SU-DHL-6 (cell line): Measurements from ENCODE around the gene KIAA0319L.

Experiments
- H2AFZ ChIP-seq: fragments of 200-600 bp; sonication (generic); 2 replicates; pipeline ENCODE4 v1.6.1; 2014; ENCODE audit warnings: low read depth, mild to moderate bottlenecking, moderate library complexity, mixed read lengths, antibody characterized with exemption, low read length; ENCODE audit not compliant: severe bottlenecking
- H3F3A ChIP-seq: fragments of 200-600 bp; shearing (Covaris generic); 2 replicates; pipeline ENCODE4 v1.6.0; 2016; ENCODE audit warnings: antibody characterized with exemption, mild to moderate bottlenecking; ENCODE audit not compliant: insufficient read depth
- H3K27ac ChIP-seq: fragments of 200-600 bp; sonication (generic); 2 replicates; pipeline ENCODE4 v1.5.1; 2016; ENCODE audit warnings: low read depth, mild to moderate bottlenecking, low read length, moderate library complexity, mixed read lengths
- H3K27me3 ChIP-seq: fragments of 200-600 bp; sonication (generic), shearing (Covaris generic); 2 replicates; pipeline ENCODE4 v1.6.0; 2014; ENCODE audit warnings: mild to moderate bottlenecking, low read length
- H3K36me3 ChIP-seq: fragments of 200-600 bp; sonication (generic); 2 replicates; pipeline ENCODE4 v1.6.1; 2014; ENCODE audit warnings: mild to moderate bottlenecking, low read length, mixed read lengths
- H3K4me2 ChIP-seq: fragments of 300-600, 200-600 bp; shearing (Covaris generic), sonication (generic); 2 replicates; pipeline ENCODE4 v1.6.0; 2014; ENCODE audit warnings: low read length, low read depth, mild to moderate bottlenecking; ENCODE audit not compliant: poor library complexity, severe bottlenecking
- H3K4me3 ChIP-seq: fragments of 200-600 bp; sonication (generic); 2 replicates; pipeline ENCODE4 v1.5.1; 2014; ENCODE audit warnings: antibody characterized with exemption, low read length, mild to moderate bottlenecking, mixed read lengths; ENCODE audit not compliant: insufficient read depth, poor library complexity, severe bottlenecking
- H3K79me2 ChIP-seq: fragments of 200-600 bp; sonication (generic); 2 replicates; pipeline ENCODE4 v1.6.1; 2014; ENCODE audit warnings: mild to moderate bottlenecking, low read length, moderate library complexity; ENCODE audit not compliant: insufficient read depth
- H3K9ac ChIP-seq: fragments of 200-600 bp; sonication (generic); 2 replicates; pipeline ENCODE4 v1.7.0; 2014; ENCODE audit warnings: mild to moderate bottlenecking, low read length
- H3K9me2 ChIP-seq: fragments of 200-600 bp; sonication (generic); replicated peaks from 2 replicates; pipeline ENCODE4 v1.6.1; 2014; ENCODE audit warnings: low read length; ENCODE audit not compliant: insufficient read depth
- H3K9me3 ChIP-seq: fragments of 200-600 bp; sonication (generic); 2 replicates; pipeline ENCODE4 v1.6.1; 2014; ENCODE audit warnings: low read length, mixed read lengths; ENCODE audit not compliant: insufficient read depth
- H4K20me1 ChIP-seq: fragments of 200-600 bp; sonication (generic); 2 replicates; pipeline ENCODE4 v1.6.1; 2014; ENCODE audit warnings: low read depth, mild to moderate bottlenecking, antibody characterized with exemption, low read length, moderate library complexity, mixed read lengths
- EZH2phosphoT487 ChIP-seq: fragments of 200-600 bp; sonication (generic), shearing (Covaris generic); conservative IDR thresholded peaks from 2 replicates; pipeline ENCODE4 v1.6.1; 2018; ENCODE audit warnings: mild to moderate bottlenecking, antibody characterized with exemption, low read length, moderate library complexity, mixed read lengths
- TF ChIP-seq, protein P1 (sequence below): fragments of 200-600 bp; sonication (generic); IDR thresholded peaks from one replicate; pipeline ENCODE4 v1.5.1; 2017; ENCODE audit warnings: antibody characterized with exemption, mild to moderate bottlenecking, low read length, moderate library complexity; ENCODE audit not compliant: insufficient read depth, poor library complexity, severe bottlenecking

Gene KIAA0319L

DNA sequence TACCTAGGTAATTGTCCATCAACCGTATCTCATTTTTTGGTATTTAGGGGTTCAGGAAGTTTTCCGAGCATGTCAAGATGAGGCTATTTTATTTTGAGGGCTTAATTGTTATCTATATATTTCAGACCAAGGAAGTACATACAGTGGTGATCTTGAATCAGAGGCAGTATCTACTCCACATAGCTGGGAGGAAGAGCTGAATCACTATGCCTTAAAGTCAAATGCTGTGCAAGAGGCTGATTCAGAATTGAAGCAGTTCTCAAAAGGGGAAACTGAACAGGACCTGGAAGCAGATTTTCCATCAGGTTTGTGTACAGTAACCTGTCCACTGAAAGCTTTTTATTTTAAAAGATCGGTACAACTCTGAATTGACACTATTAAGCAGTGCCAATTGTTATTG, 158.5 kb downstream of the KIAA0319L start:
- H3K9me2 ChIP-seq: no peaks in the 10 kb centered on the region
- H3K4me2 ChIP-seq: no peak overlapping the region
- no peaks in the 10 kb centered on the region for H3K79me2 ChIP-seq
- no peaks in the 10 kb centered on the region for H4K20me1 ChIP-seq
- peaks cover 22% of the 10 kb centered on the region for H3K36me3 ChIP-seq
- H3K9ac ChIP-seq: no peak overlapping the region
- H3K9me3 ChIP-seq: no peaks in the 10 kb centered on the region
- no peak overlapping the region for H3K4me3 ChIP-seq
- no peak overlapping the region for H3K27ac ChIP-seq
- H3F3A ChIP-seq: no peaks in the 10 kb centered on the region
- no peaks in the 10 kb centered on the region for H3K27me3 ChIP-seq
- no peak overlapping the region for H2AFZ ChIP-seq
- no peak for TF ChIP-seq EZH2phosphoT487
- TF ChIP-seq, protein P1, sequence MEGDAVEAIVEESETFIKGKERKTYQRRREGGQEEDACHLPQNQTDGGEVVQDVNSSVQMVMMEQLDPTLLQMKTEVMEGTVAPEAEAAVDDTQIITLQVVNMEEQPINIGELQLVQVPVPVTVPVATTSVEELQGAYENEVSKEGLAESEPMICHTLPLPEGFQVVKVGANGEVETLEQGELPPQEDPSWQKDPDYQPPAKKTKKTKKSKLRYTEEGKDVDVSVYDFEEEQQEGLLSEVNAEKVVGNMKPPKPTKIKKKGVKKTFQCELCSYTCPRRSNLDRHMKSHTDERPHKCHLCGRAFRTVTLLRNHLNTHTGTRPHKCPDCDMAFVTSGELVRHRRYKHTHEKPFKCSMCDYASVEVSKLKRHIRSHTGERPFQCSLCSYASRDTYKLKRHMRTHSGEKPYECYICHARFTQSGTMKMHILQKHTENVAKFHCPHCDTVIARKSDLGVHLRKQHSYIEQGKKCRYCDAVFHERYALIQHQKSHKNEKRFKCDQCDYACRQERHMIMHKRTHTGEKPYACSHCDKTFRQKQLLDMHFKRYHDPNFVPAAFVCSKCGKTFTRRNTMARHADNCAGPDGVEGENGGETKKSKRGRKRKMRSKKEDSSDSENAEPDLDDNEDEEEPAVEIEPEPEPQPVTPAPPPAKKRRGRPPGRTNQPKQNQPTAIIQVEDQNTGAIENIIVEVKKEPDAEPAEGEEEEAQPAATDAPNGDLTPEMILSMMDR: no peak

DNA sequence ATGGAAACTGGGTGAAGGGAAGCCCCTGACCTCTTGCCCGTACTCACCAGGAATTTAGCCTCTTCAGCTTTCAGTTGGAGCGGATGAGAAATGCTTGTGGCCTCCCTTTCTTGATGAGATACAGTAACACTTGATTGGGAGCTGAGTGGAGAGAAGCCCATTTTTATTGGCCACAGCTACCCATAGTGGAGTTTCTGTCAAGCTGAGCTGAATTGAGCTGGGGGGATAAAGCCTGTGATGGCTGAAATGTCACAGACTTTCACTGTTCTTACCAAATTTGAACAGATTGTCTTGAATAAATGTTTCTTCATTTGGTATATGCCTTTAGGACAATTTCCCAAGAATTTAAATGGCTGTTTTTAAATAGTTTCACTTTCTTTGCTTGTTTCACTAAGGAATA, 162.8 kb downstream of the KIAA0319L start:
- TF ChIP-seq, protein P1: no peak
- TF ChIP-seq EZH2phosphoT487: no peak
- Histone ChIP-seq H2AFZ (no peak overlapping the region), H3K9me3 (no peaks in the 10 kb centered on the region), H3F3A (no peaks in the 10 kb centered on the region), H4K20me1 (no peaks in the 10 kb centered on the region), H3K9me2 (no peaks in the 10 kb centered on the region), H3K4me3 (no peak overlapping the region), H3K27ac (no peak overlapping the region), H3K9ac (no peak overlapping the region), H3K79me2 (no peaks in the 10 kb centered on the region), H3K36me3 (peaks cover 14% of the 10 kb centered on the region; the same call in 1 of the 2 replicates), H3K4me2 (no peak overlapping the region), H3K27me3 (no peaks in the 10 kb centered on the region)

DNA sequence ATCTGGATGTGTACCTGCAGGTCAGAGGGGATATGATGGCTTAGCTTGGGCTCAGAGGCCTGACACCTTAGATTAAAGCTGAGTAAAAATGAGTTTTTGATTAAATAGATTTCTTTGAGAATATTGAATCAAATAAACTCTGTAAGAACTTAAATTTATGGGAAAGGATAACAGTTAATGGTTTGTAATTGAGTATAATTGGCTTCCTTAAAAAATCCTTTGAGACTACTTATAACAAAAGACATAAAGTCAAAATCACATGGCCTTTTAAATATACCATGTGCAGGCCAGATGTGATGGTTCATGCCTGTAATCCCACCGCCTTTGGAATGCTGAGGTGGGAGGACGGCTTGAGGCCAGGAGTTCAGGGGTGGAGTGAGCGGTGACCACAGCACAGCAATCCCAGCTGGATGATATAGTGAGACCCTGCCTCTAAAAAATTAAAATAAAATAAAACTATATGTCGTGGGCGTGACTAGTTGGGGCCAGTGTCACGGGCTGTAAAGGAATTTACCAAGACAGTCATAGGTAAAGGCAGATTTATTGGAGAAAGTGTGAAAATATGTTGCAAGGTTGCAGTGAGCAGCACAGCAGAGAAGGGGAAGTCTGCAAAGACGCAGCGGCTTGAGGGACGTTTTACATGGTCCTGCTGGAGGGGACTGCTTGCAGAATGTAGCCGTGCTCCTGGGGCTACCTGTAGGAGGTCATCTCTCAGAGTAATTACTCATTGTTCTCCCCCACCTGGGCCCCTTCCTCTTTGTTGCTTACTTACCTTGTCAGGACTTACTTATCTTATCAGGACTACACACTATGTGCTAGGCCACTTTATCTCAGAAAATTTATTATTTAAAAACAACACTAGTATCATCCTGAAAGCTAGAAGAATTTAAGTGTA, 166.4 kb downstream of the KIAA0319L start:
- TF ChIP-seq, protein P1: no peak
- TF ChIP-seq EZH2phosphoT487: no peak
- no peaks in the 10 kb centered on the region for H4K20me1 ChIP-seq

More for the DNA sequence above, 166.4 kb downstream of the KIAA0319L start:
- Histone ChIP-seq H3K27me3 (no peaks in the 10 kb centered on the region), H3K4me2 (no peak overlapping the region), H3K79me2 (no peaks in the 10 kb centered on the region), H3K9me3 (no peaks in the 10 kb centered on the region), H3F3A (no peaks in the 10 kb centered on the region), H3K9ac (no peak overlapping the region), H3K27ac (no peak overlapping the region), H3K4me3 (no peak overlapping the region), H3K36me3 (peaks cover 11% of the 10 kb centered on the region; the same call in 1 of the 2 replicates), H3K9me2 (no peaks in the 10 kb centered on the region), H2AFZ (no peak overlapping the region)
